B cell (primary cell): ENCODE results near the gene PDCD4. TPM values are rescaled to one million over a fixed set of nuclear protein-coding genes. Genes with fewer than 3 reads are reported as not detected.

Experiments
- ATAC-seq: fragments of 200-7000 bp; cut with Tn5 transposase; one replicate; pipeline ENCODE4 v1.10.0; 2021; ENCODE audit warnings: low read depth, mild to moderate bottlenecking, moderate number of reproducible peaks, moderate library complexity
- CTCF ChIA-PET: fragments of 350-600 bp; sonication (Branson Sonifier 250); formaldehyde crosslinking; loops from one replicate; lab custom pipeline; 2021; ENCODE audit warnings: antibody characterized with exemption, inconsistent platforms; lab: Charles Lee
- POLR2A ChIA-PET: fragments of 350-600 bp; sonication (Branson Sonifier 250); formaldehyde crosslinking; loops from one replicate; lab custom pipeline; 2021; ENCODE audit warnings: antibody characterized with exemption; lab: Charles Lee
- DNase-seq: peaks from one replicate; pipeline ENCODE4 v3.0.0; 2013
- H2AFZ ChIP-seq: 2 replicates; pipeline ENCODE4 v1.6.1; 2012; ENCODE audit warnings: mild to moderate bottlenecking, low read depth, low read length; ENCODE audit not compliant: insufficient read depth, poor library complexity, severe bottlenecking
- H3K27ac ChIP-seq, 2 donors: 1 replicate in 1 of 2; 2 replicates in 1 of 2; pipeline ENCODE4 v1.5.1; 2012 to 2013; ENCODE audit warnings: low read length in 2 of 2, mild to moderate bottlenecking in 2 of 2, moderate library complexity in 1 of 2
- H3K27me3 ChIP-seq, 4 experiments: fragments of 200-600 bp in 1 of 4; sonication (generic) in 1 of 4; replicated peaks in 1 of 4; 1 replicate in 2 of 4; 2 replicates in 2 of 4; pipeline versions ENCODE4 v1.6.1 to v1.7.0; 2013 to 2016; ENCODE audit warnings: low read length in 3 of 4, mild to moderate bottlenecking in 2 of 4, mixed read lengths in 1 of 4, moderate library complexity in 1 of 4; ENCODE audit not compliant: insufficient read depth in 4 of 4, control insufficient read depth in 3 of 4; ENCODE audit errors: control extremely low read depth in 1 of 4
- H3K36me3 ChIP-seq, 2 experiments: replicated peaks in 1 of 2; 1 replicate in 1 of 2; 2 replicates in 1 of 2; pipeline versions ENCODE4 v1.6.1 to v1.7.1; 2013; ENCODE audit warnings: low read length in 1 of 2; ENCODE audit not compliant: insufficient read depth in 2 of 2, control insufficient read depth in 1 of 2; ENCODE audit errors: control extremely low read depth in 1 of 2, extremely low read depth in 1 of 2
- H3K4me1 ChIP-seq, 2 donors: fragments of 200-600 bp in 1 of 2; sonication (generic) in 1 of 2; 1 replicate in 1 of 2; 2 replicates in 1 of 2; pipeline versions ENCODE4 v1.5.1 to v1.6.1; 2013 to 2017; ENCODE audit warnings: low read length in 2 of 2; ENCODE audit not compliant: control insufficient read depth in 2 of 2, insufficient read depth in 2 of 2
- H3K4me2 ChIP-seq: replicated peaks from 2 replicates; pipeline ENCODE3; 2012; ENCODE audit warnings: mild to moderate bottlenecking, low read depth, low read length; ENCODE audit not compliant: poor library complexity, severe bottlenecking
- H3K4me3 ChIP-seq, 5 experiments: fragments of 200-600 bp in 1 of 5; sonication (generic) in 1 of 5; 1 replicate in 3 of 5; 2 replicates in 2 of 5; pipeline versions ENCODE4 v1.5.1 to v1.7.0; 2011 to 2016; ENCODE audit warnings: low read length in 4 of 5, mild to moderate bottlenecking in 4 of 5, low read depth in 2 of 5, control low read depth in 1 of 5, moderate library complexity in 1 of 5; ENCODE audit not compliant: insufficient read depth in 1 of 5; ENCODE audit errors: control extremely low read depth in 1 of 5, extremely low read depth in 1 of 5
- H3K79me2 ChIP-seq: fragments of 200-600 bp; sonication (generic); one replicate; pipeline ENCODE4 v1.6.0; 2016; ENCODE audit warnings: low read length; ENCODE audit not compliant: control insufficient read depth, insufficient read depth
- H3K9ac ChIP-seq: fragments of 200-600 bp; sonication (generic); 2 replicates; pipeline ENCODE4 v1.6.1; 2017; ENCODE audit warnings: mild to moderate bottlenecking, low read length, moderate library complexity
- H3K9me3 ChIP-seq, 3 donors: one replicate each; pipeline versions ENCODE4 v1.6.1 to v1.7.1; 2013; ENCODE audit warnings: low read length in 2 of 3; ENCODE audit not compliant: control insufficient read depth in 2 of 3, insufficient read depth in 1 of 3; ENCODE audit errors: control extremely low read depth in 1 of 3
- H4K20me1 ChIP-seq: 2 replicates; pipeline ENCODE4 v1.6.0; 2012; ENCODE audit warnings: mild to moderate bottlenecking, low read length; ENCODE audit not compliant: insufficient read depth, control insufficient read depth, poor library complexity, severe bottlenecking
- H3K27ac Mint-ChIP-seq: one replicate; pipeline ENCODE4 v1.8.0; 2021; ENCODE audit warnings: mixed read lengths
- H3K27me3 Mint-ChIP-seq: one replicate; pipeline ENCODE4 v1.8.0; 2021; ENCODE audit warnings: mixed read lengths
- H3K4me1 Mint-ChIP-seq: one replicate; pipeline ENCODE4 v1.8.0; 2021; ENCODE audit warnings: mixed read lengths
- H3K4me3 Mint-ChIP-seq: one replicate; pipeline ENCODE4 v1.8.0; 2021; ENCODE audit warnings: mixed read lengths
- H3K9me3 Mint-ChIP-seq: one replicate; pipeline ENCODE4 v1.8.0; 2022; ENCODE audit warnings: mixed read lengths; ENCODE audit not compliant: insufficient read depth
- EZH2 ChIP-seq: IDR thresholded peaks from 2 replicates; pipeline ENCODE4 v1.6.1; 2012; ENCODE audit warnings: borderline replicate concordance, low read depth, mild to moderate bottlenecking, moderate library complexity, low read length; ENCODE audit not compliant: insufficient read depth, poor library complexity, severe bottlenecking
- WGBS: methylation state at CpG from one replicate; pipeline ENCODE4 v1.1.5; 2013; ENCODE audit warnings: missing lambda C conversion rate; ENCODE audit not compliant: insufficient coverage; 5-methylcytosine and 5-hydroxymethylcytosine counted together
- intact Hi-C: fragments of 100-400 bp; cut with micrococcal nuclease; formaldehyde crosslinking; loops from one replicate; pipeline ENCODE4 v1.10.0; 2022
- polyA plus RNA-seq: library from polyadenylated mRNA; depleted of rRNA; stranded (reverse); fragments of >200 nt; gene quantifications from 2 replicates; pipeline ENCODE4 v1.2.3, GENCODE V29; 2012
- total RNA-seq, 2 donors: library from RNA; stranded (reverse); fragments of 120-200 nt in 1 of 2; gene quantifications; 1 replicate in 1 of 2; 2 replicates in 1 of 2; pipeline versions ENCODE4 v1.2.3 to v1.2.4, GENCODE V29; 2013 to 2022
- TF ChIP-seq, protein P1 (sequence below): fragments of 200-600 bp; IDR thresholded peaks from one replicate; pipeline ENCODE4 v1.8.0; 2022; ENCODE audit warnings: antibody characterized with exemption, mild to moderate bottlenecking

The PDCD4 gene
- total and polyA plus RNA-seq, 2 donors (not counting 1 experiment from before 2014, with no cell fraction given): 33.9 to 169 TPM

DNA sequence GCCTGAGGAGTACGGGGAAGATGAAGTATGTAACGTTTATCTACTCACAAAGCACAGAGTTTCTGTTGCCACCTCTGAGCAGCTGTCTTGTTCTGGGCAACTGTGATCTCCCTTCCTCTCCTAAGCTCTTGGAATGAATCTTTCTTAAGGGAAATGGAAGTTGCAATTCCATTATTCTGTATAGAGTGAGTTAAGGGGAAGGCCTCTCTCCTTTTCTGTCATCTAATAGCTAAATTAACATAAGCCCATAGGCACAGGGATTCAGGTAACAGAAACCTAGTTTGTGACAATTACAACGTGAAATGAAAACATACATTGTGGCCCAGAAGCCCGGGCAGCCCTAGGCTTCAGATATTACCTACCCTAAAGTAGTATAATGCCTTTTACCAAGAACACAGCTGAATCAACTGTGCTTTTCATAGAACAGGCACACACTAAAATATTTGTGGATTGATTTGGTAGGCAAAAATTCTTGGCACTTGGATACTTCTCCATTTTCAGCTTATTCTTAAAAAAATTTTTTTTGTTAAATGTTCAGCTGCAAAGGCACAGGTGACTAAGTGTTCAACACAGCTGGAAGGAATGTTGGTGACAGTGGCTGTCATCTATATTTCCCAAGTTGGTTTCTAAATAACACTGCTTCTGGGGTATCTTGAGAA is 3.8 kb upstream of the PDCD4 start:
- H3K9me3 Mint-ChIP-seq: no peaks in the 10 kb centered on the region
- peaks cover 82% of the 10 kb centered on the region for H3K4me1 Mint-ChIP-seq
- intact Hi-C loops: loop anchor here (5.0 to 10.0 kb wide), 3 partner anchors 366 to 861 kb away; partner anchors contain the start of gene ADD3
- Histone ChIP-seq H3K27me3 (no peaks in the 10 kb centered on the region), H3K27ac (peak overlapping the region; percentile 94 to 96), H2AFZ (no peak overlapping the region), H3K4me1 (peaks cover 81 to 85% of the 10 kb centered on the region in 2 donors), H3K79me2 (peaks cover 48% of the 10 kb centered on the region), H3K4me2 (peak overlapping the region; percentile 87), H3K9ac (peak overlapping the region; percentile 45), H4K20me1 (peaks cover 6% of the 10 kb centered on the region), H3K36me3 (no peaks in the 10 kb centered on the region), H3K9me3 (no peaks in the 10 kb centered on the region), H3K4me3 (peak overlapping the region; percentile 2 to 55 (median 23))
- ChIA-PET POLR2A (interaction anchor here (0.6 to 5.2 kb wide), 7 partner anchors 11 to 65 kb away, joined by 3 to 80 read pairs (median 3); partner anchors contain the start of genes BBIP1 and SHOC2), CTCF (interaction anchor here (0.9 to 5.3 kb wide), 8 partner anchors 11 to 122 kb away, joined by 3 to 43 read pairs (median 6); no protein-coding TSS in a partner anchor)
- TF ChIP-seq EZH2: no peak
- TF ChIP-seq, protein P1, sequence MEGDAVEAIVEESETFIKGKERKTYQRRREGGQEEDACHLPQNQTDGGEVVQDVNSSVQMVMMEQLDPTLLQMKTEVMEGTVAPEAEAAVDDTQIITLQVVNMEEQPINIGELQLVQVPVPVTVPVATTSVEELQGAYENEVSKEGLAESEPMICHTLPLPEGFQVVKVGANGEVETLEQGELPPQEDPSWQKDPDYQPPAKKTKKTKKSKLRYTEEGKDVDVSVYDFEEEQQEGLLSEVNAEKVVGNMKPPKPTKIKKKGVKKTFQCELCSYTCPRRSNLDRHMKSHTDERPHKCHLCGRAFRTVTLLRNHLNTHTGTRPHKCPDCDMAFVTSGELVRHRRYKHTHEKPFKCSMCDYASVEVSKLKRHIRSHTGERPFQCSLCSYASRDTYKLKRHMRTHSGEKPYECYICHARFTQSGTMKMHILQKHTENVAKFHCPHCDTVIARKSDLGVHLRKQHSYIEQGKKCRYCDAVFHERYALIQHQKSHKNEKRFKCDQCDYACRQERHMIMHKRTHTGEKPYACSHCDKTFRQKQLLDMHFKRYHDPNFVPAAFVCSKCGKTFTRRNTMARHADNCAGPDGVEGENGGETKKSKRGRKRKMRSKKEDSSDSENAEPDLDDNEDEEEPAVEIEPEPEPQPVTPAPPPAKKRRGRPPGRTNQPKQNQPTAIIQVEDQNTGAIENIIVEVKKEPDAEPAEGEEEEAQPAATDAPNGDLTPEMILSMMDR: no peak
- no peak for ATAC-seq
- H3K4me3 Mint-ChIP-seq: peak overlapping the region; percentile 84
- no peak for DNase-seq
- H3K27ac Mint-ChIP-seq: peak overlapping the region; percentile 96
- no peaks in the 10 kb centered on the region for H3K27me3 Mint-ChIP-seq
- no CpG with 5 or more reads among the region's 4 CpGs for WGBS

DNA sequence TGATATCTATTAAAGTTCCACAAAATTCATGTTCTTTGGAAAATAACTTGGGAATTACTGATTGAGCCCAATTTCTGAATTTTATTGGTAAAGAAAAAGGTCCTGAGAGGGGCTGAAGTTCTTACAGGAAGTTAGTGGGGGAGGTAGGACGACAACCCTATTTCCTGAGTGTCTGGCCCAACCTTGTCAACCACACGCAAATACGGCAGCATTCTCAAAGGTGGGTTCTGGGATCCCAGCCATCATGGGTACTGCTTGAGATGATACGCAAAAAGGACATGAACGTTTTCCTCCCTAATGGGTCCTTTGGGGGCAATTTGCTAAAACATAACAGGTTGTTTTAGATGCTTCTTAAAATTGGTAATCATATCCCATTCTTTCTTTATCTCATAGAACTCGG is 2.7 kb upstream of the PDCD4 start:
- Histone ChIP-seq H3K9ac (peak overlapping the region; percentile 45), H3K4me2 (peak overlapping the region; percentile 87), H3K4me1 (peaks cover 73 to 78% of the 10 kb centered on the region in 2 donors), H3K9me3 (no peaks in the 10 kb centered on the region), H3K27me3 (no peaks in the 10 kb centered on the region), H3K79me2 (peaks cover 50% of the 10 kb centered on the region), H3K27ac (peak overlapping the region; percentile 94 to 96), H3K36me3 (no peaks in the 10 kb centered on the region), H4K20me1 (peaks cover 6% of the 10 kb centered on the region), H2AFZ (peak overlapping the region; percentile 24), H3K4me3 (peak overlapping the region in 3 of 5 experiments; percentile 8 to 55 (median 11))
- TF ChIP-seq, protein P1: no peak
- no peak for TF ChIP-seq EZH2
- peak; percentile 65 for DNase-seq
- POLR2A ChIA-PET: interaction anchor here (1.3 to 5.2 kb wide), 2 partner anchors 26 to 27 kb away, joined by 10 to 80 read pairs; no protein-coding TSS in a partner anchor
- peaks cover 79% of the 10 kb centered on the region for H3K4me1 Mint-ChIP-seq
- 0% methylated on average over 2 of the region's 6 CpGs for WGBS
- H3K4me3 Mint-ChIP-seq: peak overlapping the region; percentile 91
- ATAC-seq: no peak
- intact Hi-C loops: loop anchor here (5.0 to 10.0 kb wide), 3 partner anchors 367 to 862 kb away; partner anchors contain the start of gene ADD3
- H3K9me3 Mint-ChIP-seq: no peaks in the 10 kb centered on the region
- CTCF ChIA-PET: interaction anchor here (1.1 to 5.3 kb wide), 2 partner anchors 22 to 66 kb away, joined by 3 to 39 read pairs; no protein-coding TSS in a partner anchor
- no peaks in the 10 kb centered on the region for H3K27me3 Mint-ChIP-seq
- H3K27ac Mint-ChIP-seq: peak overlapping the region; percentile 96
